ENCODE results near the gene CBY1. TPM values are rescaled to one million over a fixed set of nuclear protein-coding genes. Genes with fewer than 3 reads are reported as not detected.

CBY1 gene
- total RNA-seq, 1 experiment from 2014 or later = 28.3 TPM

DNA sequence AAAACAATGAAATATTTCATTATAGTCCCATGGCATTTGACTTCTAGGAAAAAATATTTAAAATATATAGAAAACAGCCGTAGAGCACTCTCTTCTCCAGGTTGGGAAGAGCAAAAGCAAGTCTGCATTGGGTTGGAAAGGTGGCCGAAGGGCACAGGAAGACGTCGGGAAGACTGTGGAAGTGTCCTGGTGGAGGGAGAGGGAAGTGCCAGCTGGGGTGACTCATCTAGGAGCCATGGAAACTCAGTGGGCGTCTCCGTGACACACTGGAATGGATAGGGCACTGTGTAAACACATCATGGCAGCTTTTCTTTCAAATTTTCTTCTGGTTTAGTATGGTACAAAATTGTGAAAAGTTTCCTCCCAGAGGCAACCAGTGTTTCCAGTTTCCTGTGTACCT lies 62.0 kb downstream of the CBY1 start:
- peaks cover 12% of the 10 kb centered on the region for H3K36me3 Mint-ChIP-seq (ENCODE audit: insufficient read depth, unreplicated experiment)
- DNase-seq = peak; percentile 40 to 57
- no peaks in the 10 kb centered on the region for H3K4me1 Mint-ChIP-seq (ENCODE audit: low read depth, unreplicated experiment)
- no peaks in the 10 kb centered on the region for H3K9me3 Mint-ChIP-seq (ENCODE audit: unreplicated experiment)
- TF ChIP-seq, protein P1, sequence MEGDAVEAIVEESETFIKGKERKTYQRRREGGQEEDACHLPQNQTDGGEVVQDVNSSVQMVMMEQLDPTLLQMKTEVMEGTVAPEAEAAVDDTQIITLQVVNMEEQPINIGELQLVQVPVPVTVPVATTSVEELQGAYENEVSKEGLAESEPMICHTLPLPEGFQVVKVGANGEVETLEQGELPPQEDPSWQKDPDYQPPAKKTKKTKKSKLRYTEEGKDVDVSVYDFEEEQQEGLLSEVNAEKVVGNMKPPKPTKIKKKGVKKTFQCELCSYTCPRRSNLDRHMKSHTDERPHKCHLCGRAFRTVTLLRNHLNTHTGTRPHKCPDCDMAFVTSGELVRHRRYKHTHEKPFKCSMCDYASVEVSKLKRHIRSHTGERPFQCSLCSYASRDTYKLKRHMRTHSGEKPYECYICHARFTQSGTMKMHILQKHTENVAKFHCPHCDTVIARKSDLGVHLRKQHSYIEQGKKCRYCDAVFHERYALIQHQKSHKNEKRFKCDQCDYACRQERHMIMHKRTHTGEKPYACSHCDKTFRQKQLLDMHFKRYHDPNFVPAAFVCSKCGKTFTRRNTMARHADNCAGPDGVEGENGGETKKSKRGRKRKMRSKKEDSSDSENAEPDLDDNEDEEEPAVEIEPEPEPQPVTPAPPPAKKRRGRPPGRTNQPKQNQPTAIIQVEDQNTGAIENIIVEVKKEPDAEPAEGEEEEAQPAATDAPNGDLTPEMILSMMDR (IDR thresholded peaks at IDR 0.05; ENCODE audit: insufficient read depth in 1 of 2, low read depth in 1 of 2, low read length in 1 of 2, severe bottlenecking in 1 of 2, unreplicated experiment in 1 of 2) = peak; percentile 33 to 43
- intact Hi-C loops (cut with micrococcal nuclease; ENCODE audit: unreplicated experiment) = no loop called here
- no peak overlapping the region for H3K27ac Mint-ChIP-seq (ENCODE audit: unreplicated experiment)
- no peak overlapping the region for H3K4me3 ChIP-seq (ENCODE audit: low read depth, low read length)
- ChIA-PET POLR2A (interaction anchor here (1.0 kb wide), 1 partner anchor 13 kb away, joined by 3 read pairs; the partner anchor contains the start of gene GTPBP1), CTCF (no interaction called here)
- no peaks in the 10 kb centered on the region for H3K4me1 ChIP-seq
- H3K36me3 ChIP-seq (ENCODE audit: control insufficient read depth, insufficient read depth, low read length) = peaks cover 3% of the 10 kb centered on the region
- no TSS peak for BruUV-seq (replicated peaks)
- H3K27me3 ChIP-seq (replicated peaks; ENCODE audit: control insufficient read depth, insufficient read depth, low read length) = no peaks in the 10 kb centered on the region
- H3K4me3 Mint-ChIP-seq (ENCODE audit: unreplicated experiment) = no peak overlapping the region
- no peaks in the 10 kb centered on the region for H3K27me3 Mint-ChIP-seq (ENCODE audit: insufficient read depth, unreplicated experiment)
- no peaks in the 10 kb centered on the region for H3K9me3 ChIP-seq

DNA sequence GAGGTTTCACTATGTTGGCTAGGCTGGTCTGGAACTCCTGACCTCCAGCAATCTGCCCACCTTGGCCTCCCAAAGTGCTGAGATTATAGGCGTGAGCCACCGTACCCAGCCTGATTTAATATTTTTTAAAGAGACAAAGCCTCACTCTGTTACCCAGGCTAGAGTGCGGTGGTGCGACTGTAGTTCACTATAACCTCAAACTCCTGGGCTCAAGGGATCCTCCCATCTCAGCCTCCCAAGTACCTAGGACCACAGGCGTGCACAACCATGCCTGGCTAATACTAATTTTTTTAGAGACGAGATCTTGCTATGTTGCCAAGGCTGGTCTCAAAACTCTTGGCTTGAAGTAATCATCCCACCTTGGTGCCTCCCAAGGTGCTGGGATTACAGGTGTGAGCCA lies 62.8 kb downstream of the CBY1 start:
- no peak overlapping the region for H3K4me3 Mint-ChIP-seq (ENCODE audit: unreplicated experiment)

DNA sequence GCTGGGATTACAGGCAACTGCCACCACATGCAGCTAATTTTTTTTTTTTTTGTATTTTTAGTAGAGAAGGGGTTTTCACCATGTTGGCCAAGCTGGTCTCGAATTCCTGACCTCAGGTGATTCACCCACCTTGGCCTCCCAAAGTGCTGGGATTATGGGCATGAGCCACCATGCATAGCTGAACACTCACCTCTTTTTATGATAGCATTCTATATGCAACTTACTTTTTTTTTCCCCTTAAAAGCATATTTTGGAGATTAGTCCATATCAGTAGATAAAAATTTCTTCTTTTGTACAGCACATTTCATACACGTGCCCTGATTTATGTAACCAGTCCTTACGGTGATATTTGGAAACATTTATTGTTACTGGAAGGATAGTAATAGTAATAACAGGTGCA lies 63.9 kb downstream of the CBY1 start:
- Histone ChIP-seq H3K4me3 (ENCODE audit: low read depth, low read length) (no peak overlapping the region), H3K9me3 (no peaks in the 10 kb centered on the region), H3K27me3 (replicated peaks; ENCODE audit: control insufficient read depth, insufficient read depth, low read length) (no peaks in the 10 kb centered on the region), H3K36me3 (ENCODE audit: control insufficient read depth, insufficient read depth, low read length) (peaks cover 2% of the 10 kb centered on the region), H3K4me1 (no peaks in the 10 kb centered on the region)
- Mint-ChIP-seq H3K36me3 (ENCODE audit: insufficient read depth, unreplicated experiment) (peaks cover 21% of the 10 kb centered on the region), H3K27ac (ENCODE audit: unreplicated experiment) (no peak overlapping the region), H3K27me3 (ENCODE audit: insufficient read depth, unreplicated experiment) (no peaks in the 10 kb centered on the region), H3K9me3 (ENCODE audit: unreplicated experiment) (no peaks in the 10 kb centered on the region), H3K4me3 (ENCODE audit: unreplicated experiment) (no peak overlapping the region), H3K4me1 (ENCODE audit: low read depth, unreplicated experiment) (no peaks in the 10 kb centered on the region)
- TF ChIP-seq, protein P1 (IDR thresholded peaks at IDR 0.05; ENCODE audit: insufficient read depth in 1 of 2, low read depth in 1 of 2, low read length in 1 of 2, severe bottlenecking in 1 of 2, unreplicated experiment in 1 of 2) = no peak
- intact Hi-C loops (cut with micrococcal nuclease; ENCODE audit: unreplicated experiment) = no loop called here
- ChIA-PET CTCF (no interaction called here), POLR2A (no interaction called here)
- no peak for DNase-seq
- no TSS peak for BruUV-seq (replicated peaks)

More for the DNA sequence above, 62.8 kb downstream of the CBY1 start:
- H3K27ac Mint-ChIP-seq (ENCODE audit: unreplicated experiment) = no peak overlapping the region
- ChIA-PET POLR2A (no interaction called here), CTCF (no interaction called here)
- Histone ChIP-seq H3K9me3 (no peaks in the 10 kb centered on the region), H3K27me3 (replicated peaks; ENCODE audit: control insufficient read depth, insufficient read depth, low read length) (no peaks in the 10 kb centered on the region), H3K4me3 (ENCODE audit: low read depth, low read length) (no peak overlapping the region), H3K36me3 (ENCODE audit: control insufficient read depth, insufficient read depth, low read length) (peaks cover 3% of the 10 kb centered on the region), H3K4me1 (no peaks in the 10 kb centered on the region)
- intact Hi-C loops (cut with micrococcal nuclease; ENCODE audit: unreplicated experiment) = no loop called here
- H3K4me1 Mint-ChIP-seq (ENCODE audit: low read depth, unreplicated experiment) = no peaks in the 10 kb centered on the region
- peaks cover 15% of the 10 kb centered on the region for H3K36me3 Mint-ChIP-seq (ENCODE audit: insufficient read depth, unreplicated experiment)
- DNase-seq = peak in 1 of 2 experiments; percentile 5
- no peaks in the 10 kb centered on the region for H3K9me3 Mint-ChIP-seq (ENCODE audit: unreplicated experiment)
- TF ChIP-seq, protein P1 (IDR thresholded peaks at IDR 0.05; ENCODE audit: insufficient read depth in 1 of 2, low read depth in 1 of 2, low read length in 1 of 2, severe bottlenecking in 1 of 2, unreplicated experiment in 1 of 2) = no peak
- BruUV-seq (replicated peaks) = no TSS peak
- no peaks in the 10 kb centered on the region for H3K27me3 Mint-ChIP-seq (ENCODE audit: insufficient read depth, unreplicated experiment)
